ENCODE measurements around the gene ACTL7A.

ACTL7A gene

DNA sequence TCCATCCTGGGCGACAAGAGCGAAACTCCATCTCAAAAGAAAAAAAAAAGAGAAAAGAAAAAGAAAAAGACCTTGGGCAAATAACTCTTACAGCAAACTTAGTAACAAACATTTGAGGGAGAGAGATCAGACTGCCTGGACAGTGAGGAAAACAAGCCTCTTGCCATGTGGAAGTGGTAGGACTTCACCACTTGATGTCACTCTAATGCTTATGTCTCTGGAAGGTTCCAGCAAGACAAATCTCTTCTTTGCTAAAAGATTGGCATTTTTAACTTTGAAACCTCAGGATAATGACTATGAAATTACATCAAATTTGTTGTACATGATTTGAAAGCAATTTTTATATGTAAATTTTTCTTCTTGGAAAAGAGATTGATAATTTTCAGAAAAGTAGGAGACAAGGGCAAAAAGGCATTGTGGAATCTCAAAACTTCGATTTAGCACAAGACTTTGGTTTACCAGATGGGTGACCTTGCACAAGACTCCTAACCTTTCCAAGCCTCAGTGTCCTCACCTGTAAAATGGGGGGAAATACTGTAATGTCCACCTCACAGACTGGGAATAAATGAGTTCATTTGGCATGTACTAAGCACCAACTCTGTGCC, 11.7 kb upstream of the ACTL7A start:
- DNase-seq (ENCODE audit: low read depth in 2 of 2, low spot score in 1 of 2) = no peak

DNA sequence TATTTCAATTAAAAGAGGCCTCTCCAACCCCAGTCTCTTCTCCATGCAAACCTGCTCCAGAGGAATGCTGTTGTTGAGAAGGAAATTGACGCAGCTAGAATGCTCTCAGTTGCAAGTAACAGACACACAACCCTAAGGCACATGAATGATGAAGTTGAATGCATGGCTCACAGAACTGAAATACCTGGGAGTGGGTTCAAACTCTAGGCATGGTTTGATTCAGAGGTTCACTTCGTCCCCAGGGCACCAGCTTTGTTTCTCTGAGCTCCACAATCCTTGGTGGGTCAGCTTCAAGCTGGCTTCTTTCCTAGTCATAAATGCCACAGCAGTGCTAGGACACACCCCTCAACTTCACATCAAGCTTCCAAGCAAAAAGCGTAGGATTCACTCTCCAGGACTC, 10.9 kb upstream of the ACTL7A start:
- DNase-seq (ENCODE audit: low read depth in 2 of 2, low spot score in 1 of 2) = no peak

DNA sequence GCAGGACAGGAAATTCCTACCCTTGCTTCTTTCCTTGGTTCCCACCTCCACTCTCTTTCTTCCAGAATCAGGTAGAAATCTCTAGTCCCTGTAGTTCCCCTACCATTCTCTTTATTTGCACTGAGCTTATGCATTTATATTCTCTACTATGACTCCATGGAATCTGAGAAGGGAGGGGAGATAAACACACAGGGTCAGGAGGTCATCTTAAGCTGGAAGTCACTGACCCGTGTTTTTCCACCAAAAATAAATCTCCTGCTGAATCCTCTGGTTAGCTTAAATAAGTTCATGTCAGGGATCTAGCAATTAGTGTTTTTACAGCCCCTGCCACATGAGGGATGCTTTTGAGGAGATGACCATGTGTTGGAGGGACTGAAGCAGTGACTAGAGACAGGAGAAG, 10.0 kb upstream of the ACTL7A start:
- DNase-seq (ENCODE audit: low read depth in 2 of 2, low spot score in 1 of 2) = no peak

DNA sequence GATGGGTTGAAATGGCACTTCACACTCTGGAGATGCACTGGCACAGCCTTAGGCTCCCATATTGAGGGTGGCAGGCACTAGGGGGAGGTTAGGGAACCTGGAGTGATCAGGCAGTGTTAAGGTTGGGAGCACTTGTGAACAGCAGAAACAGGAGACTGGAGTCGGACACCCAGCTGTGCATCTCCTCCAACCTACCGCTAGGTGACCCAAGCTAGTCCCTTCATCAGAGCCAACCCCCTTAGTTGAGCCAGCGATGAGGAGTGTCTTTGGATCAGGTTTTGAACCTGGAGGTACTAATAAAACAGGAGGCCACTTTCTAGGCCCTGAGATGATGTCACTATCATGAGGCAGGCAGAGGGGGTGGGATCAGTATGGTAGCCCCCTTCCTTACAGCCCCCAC, 8.0 kb upstream of the ACTL7A start:
- no peak for DNase-seq (ENCODE audit: low read depth in 2 of 2, low spot score in 1 of 2)

DNA sequence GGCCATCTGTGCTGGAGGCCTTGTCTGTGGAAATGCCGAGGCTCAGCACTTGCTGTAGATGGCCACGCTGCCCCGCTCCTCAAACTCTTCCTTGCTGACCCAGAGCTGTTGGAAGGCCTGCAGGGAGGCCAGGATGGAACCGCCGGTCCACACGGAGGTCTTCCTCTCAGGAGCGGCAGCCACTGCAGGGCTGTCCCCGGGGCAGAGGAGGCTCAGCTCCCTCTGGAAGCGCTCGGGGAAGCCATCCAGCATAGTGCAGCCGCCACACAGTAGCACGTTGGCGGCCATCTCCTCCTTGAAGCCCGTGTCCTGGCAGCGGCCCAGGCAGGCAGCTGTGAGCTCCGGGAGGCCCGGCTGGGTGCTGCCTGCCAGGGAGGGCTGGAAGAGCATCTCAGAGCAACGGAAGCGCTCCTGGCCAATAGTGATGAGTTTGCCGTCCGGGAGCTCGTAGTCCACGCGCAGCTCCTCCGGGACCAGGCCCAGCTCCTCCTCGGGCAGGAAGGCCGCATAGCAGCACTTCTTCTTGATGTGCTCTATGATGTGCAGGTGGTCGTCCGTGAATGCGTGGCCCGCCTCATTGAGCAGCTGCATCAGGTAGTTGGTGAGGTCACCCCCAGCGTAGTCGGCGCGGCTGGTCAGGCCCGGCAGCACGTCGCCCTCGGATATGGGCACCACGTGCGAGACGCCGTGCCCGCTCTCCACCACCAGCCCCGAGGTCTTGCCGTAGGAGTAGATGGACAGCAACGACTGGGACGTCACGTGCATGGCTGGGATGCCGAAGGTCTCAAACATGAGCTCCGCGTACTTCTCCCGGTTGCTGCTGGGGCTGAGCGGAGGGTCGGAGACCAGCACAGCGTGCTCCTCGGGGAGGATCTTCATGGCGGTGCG, 7.2 kb upstream of the ACTL7A start:
- no peak for DNase-seq (ENCODE audit: low read depth in 2 of 2, low spot score in 1 of 2)

DNA sequence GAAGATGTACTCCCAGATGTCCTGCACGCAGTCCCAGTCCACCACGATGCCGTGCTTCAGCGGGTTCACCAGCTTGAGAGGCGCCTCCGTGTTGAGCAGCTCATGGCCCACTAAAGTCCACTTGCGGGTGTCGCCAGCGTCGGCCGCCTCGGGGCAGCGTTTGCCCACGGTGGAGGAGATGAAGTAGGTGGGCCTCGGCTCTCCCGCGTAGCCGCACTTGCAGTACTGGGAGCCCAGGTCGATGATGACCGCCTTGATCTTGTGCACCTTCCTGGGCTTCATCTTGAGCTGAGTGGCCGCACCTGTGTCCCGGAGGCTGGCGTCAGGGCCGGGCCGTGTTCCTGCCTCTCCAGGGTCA, 6.6 kb upstream of the ACTL7A start:
- DNase-seq (ENCODE audit: low read depth in 2 of 2, low spot score in 1 of 2) = no peak

DNA sequence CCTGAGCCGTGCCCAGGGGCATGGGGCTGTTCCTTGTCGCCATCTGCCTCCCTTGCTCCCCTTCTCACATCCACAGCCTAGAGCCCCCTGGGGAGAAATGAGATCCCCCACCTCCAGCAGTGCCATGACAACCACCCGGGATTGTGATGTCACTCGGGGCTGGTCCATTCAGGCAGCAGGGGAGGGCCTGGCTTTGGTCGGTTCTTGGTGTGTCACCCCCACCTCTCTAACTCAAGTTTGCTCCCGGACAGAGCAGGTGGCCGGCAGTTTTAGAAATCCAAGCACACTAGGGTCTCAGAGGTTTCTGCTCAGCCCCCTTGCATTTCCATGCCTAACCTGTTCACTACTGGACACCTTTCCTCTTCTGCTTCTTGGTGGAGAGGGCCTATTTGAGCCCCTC, 6.2 kb upstream of the ACTL7A start, which contains the start of gene ACTL7B:
Gene ACTL7B (minus strand): TSS at position 99 of the 400 bp plus-strand sequence. CDS start 56 bp downstream, at position 43.
- DNase-seq (ENCODE audit: low read depth in 2 of 2, low spot score in 1 of 2) = no peak

DNA sequence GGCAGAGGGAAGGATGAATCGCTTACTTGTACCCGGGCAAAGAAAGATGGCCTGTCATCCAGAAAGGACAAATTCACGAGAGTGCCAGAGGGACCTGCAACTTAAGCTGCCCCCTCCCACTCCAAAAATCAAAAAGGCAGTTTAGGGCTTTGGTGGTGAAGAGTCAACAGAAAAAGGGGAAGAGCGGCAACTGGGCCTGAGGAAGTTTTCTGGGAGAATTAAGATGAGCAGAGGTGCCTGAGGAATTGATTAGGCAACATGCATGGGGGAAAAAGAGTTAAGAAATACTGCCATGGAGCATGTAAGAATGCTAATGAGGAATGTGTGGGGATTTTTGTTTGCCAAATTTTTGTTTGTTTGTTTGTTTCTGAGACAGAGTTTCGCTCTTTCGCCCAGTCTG, 4.5 kb upstream of the ACTL7A start:
- DNase-seq (ENCODE audit: low read depth in 2 of 2, low spot score in 1 of 2) = no peak

DNA sequence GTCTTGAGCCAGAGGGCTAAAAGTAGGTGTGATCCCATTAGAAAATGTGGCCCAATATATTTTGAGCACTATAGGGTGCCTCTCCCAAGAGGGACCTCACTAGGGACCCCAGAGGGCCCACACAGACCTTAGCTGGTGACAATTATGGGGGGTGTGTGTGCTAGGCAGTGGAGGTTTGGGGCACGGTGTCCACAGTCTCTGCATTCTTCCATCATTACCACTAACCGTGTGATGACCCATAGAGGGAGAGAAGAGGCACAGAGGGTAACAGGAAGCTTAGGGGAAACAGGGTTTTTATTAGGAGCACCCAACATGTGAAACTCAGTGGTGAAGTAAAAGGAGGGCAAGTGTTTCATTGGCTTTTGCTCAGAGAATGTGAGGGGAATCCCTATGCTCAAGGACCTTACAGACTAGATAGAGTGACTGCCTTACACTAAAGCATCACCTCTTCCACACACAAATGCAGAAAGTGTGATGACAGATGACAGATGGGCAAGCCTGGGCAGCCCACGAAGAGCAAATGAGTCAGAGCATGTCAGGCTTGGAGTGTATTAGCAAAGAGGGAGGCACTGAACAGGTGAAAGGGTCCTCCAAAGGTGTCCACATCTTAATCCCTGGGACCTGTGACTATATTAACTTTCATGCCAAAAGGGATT, 2.5 kb upstream of the ACTL7A start:
- no peak for DNase-seq (ENCODE audit: low read depth in 2 of 2, low spot score in 1 of 2)

DNA sequence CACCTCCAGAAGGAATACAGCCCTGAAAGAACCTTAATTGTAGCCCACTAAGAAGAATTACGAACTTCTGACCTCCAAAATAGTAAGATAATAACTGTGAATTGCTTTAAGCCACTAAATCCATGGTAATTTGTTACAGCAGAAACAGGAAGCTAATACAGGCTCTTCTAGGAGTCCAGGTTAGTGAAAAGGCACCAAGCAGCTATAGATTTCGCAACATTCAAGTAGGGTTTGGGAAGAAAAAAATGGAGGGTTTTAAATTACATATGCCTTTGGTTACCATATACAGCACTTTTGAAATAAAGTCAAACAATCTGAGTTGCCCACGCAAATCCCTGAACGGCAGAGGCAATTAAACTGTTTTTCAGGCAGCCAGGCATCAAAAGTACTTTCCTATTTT, 1.7 kb upstream of the ACTL7A start:
- no peak for DNase-seq (ENCODE audit: low read depth in 2 of 2, low spot score in 1 of 2)

DNA sequence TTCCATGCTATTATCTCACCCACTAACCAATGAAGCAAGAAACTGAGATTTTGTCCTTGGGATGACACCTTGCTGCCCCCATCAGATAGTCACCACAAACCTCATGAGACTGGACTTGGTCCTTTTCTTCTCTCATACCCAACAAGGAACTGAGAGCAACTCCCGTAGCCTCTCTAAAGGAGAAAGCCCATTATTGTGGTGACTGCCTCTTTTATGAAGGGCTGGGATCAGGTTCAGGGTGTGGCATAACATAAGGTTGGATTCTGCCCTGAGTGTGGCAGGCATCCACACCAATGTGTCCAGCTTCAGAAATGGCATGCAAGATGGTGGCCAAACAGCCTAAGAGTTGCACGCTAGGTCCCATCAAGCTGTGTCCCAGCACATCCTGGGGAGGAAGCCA, 1.3 kb upstream of the ACTL7A start:
- no peak for DNase-seq (ENCODE audit: low read depth in 2 of 2, low spot score in 1 of 2)

DNA sequence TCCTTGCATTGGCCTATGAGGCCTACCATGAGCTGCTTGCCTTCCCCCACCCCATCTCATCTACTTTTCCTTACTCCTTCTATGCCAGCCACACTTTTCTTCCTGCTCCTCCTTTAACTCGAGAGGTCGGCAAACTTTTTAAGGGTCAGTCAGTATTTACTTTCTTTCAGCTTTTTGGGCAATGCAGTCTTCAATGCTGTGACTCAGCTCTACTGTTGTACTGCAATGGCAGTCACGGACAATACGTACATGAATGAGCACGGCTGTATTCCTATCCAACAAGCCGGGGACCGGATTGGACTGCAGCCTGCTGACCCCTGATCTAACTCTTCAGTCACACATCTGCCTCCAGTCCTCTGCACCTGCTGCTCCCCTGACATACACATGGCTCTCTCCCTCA, 602 bp upstream of the ACTL7A start:
- DNase-seq (ENCODE audit: low read depth in 2 of 2, low spot score in 1 of 2) = no peak

DNA sequence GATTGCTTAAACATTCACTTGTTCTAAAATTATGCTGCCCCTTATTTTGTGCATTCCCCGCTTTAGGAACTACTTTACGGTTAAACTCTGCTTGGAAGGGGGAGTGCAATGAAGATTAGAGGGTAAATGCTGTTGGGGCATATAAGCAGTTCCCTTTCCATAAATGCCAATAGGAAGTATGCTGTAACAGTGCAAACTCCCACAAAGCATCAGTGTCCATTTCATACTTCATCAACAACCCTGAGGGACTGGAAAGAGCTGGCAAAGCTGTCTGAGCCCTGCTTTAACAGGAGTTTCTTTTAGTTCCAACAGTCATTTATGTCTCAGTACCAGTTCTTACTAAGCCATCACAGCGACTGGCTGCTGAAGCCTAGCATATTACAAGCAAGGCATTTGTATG, 1.8 kb downstream of the ACTL7A start:
- DNase-seq (ENCODE audit: low read depth in 2 of 2, low spot score in 1 of 2) = no peak

DNA sequence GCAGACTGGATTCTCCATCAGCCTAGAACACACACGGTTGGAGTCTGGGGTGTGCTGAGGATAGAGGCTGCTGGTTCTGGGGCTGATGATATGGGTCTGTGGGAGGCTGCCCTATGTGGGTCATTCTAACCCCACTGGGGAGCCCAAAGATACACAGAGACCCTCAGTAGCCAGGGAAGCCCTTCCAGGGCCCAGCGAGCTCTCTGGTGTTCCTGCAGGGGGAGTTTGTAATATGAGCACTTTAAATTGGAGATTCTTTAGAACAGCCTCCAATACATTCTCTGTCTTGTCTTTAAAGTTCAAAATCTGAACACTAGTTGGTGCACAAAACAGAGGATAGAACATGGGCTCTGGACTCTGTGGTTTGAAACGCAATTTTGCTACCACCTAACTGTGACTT, 2.4 kb downstream of the ACTL7A start:
- no peak for DNase-seq (ENCODE audit: low read depth in 2 of 2, low spot score in 1 of 2)

DNA sequence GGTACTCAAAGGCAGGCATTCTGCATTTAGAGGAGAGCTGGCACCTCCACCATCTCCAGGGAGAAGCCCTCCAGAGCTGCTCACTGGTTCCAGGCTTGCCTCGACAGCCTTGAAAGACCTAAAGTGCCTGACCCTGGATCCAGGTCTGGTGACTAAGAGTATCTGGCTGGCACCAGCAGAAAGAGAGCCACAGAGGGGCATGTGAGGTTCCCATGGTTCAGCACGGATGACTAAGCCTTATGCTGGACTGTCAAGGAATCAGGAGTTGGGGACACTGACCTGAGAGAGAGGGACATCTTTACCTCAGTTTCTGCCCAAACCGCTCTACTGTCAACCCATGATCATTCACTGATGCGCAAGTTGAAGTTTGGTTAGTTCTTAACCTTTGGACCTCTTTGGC, 3.0 kb downstream of the ACTL7A start:
- DNase-seq (ENCODE audit: low read depth in 2 of 2, low spot score in 1 of 2) = no peak

DNA sequence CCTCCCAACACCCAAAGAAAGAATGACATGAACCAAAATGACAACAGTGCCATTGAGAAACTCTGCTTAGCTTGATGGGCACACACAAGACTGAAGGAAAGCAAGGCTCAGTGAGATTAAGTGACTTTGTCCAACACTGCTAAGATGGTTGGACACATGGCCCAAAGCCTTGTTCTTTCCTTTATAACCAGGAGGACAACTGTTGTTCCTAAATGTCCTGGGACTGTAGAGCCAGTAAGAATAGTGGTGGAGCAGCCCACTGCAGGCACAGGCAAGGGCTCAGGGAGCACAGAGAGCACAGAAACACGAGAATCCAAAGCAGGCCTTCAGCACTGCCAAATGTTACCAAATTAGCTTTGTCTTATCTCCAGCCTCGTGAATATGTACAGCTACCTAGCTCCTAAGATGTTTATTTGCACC, 3.9 kb downstream of the ACTL7A start:
- no peak for DNase-seq (ENCODE audit: low read depth in 2 of 2, low spot score in 1 of 2)

DNA sequence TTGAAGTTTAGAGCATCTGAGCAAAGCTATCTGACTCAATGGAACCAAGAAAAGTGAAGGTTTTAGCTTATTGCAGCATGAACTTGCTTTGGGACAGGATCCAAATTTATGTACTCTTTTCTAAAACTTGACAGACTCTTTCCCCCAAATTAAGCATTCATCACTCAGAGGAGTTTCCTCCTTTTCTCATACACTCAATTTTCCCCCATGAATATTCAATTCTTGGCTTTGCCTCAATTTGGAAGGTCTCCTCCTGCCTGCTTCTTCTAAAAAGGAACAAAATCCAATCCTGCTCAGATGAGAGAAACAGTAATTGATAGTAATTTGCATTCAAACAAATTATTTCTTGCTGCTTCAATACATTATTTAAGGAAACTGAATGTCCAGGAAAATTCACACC, 5.0 kb downstream of the ACTL7A start:
- DNase-seq (ENCODE audit: low read depth in 2 of 2, low spot score in 1 of 2) = no peak

DNA sequence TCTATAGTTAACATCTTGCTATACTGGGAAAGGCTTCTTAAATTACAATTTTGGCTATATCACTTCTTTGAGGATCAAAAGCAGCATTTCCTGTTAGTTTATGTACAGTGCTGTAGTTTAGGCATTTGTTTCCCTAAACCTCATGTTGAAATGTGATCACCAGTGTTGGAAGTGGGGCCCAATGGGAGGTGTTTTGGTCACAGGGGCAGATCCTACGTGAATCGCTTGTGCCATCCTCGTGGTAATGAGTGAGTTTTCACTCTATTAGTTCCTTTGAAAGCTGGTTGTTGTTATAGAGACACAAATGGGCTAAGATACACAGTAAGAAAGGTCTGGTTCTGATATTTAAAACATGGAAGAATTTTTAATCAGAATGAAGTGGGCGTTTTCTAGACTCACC, 5.8 kb downstream of the ACTL7A start:
- no peak for DNase-seq (ENCODE audit: low read depth in 2 of 2, low spot score in 1 of 2)

DNA sequence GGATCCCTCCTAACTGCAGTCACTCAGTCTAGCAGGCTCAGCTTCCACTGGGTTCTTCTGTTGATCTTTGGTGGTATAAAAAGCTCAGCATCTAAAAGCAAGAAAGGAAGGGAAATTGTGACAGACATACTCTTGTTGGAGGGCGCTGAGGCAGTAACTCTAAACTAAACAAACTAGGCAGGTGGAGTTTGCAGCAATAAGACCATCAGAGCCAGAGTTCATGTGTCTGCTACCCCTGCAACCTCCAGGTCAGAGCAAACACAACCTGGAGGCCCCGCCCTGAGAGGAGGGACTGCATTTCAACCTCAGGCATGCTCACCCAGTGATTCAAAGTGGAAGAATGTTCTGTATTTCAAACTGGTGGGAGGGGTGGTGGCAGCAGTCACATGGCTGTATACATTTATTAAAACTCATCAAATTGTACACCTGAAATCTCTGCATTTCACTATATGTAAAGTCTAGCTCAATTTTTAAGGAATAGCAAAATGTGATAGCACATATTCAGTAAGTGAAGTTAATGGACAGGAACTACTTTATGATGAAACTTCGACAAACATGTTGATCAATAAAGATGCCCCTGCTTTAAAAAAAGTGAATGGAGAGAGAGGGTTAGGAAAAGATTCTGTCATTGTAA, 7.1 kb downstream of the ACTL7A start:
- DNase-seq (ENCODE audit: low read depth in 2 of 2, low spot score in 1 of 2) = no peak

DNA sequence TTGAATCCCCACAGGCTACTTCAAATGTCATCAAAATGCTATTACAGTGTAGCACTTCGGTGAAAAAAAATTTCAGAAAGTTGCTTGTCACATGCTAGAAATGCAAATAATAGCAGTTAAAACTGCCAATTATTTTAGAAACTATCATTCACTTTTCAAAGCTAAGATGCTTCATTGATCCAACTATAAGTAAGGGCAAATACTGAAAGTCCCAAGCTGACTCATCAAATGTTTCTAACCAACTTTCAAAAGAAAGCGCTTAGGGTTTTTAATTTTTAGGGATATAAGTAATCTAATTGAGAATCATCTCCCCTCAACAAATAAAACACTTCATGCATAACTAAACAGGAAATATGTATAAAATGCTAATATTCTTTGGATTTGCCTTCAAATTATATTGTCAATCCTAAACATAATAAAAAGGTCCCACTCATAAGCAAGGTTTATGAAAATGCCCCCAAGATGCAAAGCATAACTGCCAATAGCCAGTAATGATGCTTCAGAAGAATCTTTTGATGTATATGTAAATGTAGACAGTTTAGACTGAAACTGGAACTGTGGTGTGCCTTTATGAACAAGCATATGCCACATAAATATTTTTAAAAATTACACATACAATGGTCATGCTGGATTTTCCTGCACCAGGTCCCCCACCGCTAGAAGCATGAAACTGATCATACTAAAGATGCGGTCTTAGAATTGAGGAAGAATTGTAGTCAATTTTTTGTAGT, 12.2 kb downstream of the ACTL7A start:
- DNase-seq (ENCODE audit: low read depth in 2 of 2, low spot score in 1 of 2) = no peak

DNA sequence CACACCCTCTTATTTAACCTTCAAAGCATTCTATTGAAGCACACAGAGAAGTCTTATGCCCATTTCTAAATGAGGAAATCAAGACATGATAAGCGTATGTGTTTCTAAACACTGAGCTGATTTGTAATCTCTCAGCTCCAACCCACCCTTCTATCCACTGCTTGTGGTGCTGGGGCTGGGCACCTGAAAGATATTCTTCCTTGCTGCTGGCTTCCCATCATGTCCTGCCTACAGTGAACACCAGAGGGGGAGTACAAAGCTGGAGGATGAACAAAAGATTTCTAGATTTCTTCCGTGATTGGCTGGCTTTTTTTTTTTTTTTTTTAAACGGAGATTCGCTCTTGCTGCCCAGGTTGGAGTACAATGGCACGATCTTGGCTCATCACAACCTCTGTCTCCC, 14.4 kb downstream of the ACTL7A start:
- no peak for DNase-seq (ENCODE audit: low read depth in 2 of 2, low spot score in 1 of 2)
